Loucy (cell line): Measurements from ENCODE around the gene FAM135A.
A peak's percentile ranks its signal among the peaks of the same experiment; 100 is the strongest.

Experiments
- H2AFZ ChIP-seq: fragments of 200-600 bp; sonication (generic); 2 replicates; pipeline ENCODE4 v1.6.0; 2016; ENCODE audit warnings: antibody characterized with exemption, mild to moderate bottlenecking, low read length, moderate library complexity
- H3F3A ChIP-seq: fragments of 200-600 bp; 2 replicates; pipeline ENCODE4 v1.6.0; 2016; ENCODE audit warnings: antibody characterized with exemption, low read depth, mild to moderate bottlenecking
- H3K27me3 ChIP-seq: fragments of 200-600 bp; sonication (generic); 2 replicates; pipeline ENCODE4 v1.6.1; 2014; ENCODE audit warnings: low read length, mild to moderate bottlenecking; ENCODE audit not compliant: insufficient read depth, poor library complexity, severe bottlenecking
- H3K36me3 ChIP-seq: fragments of 200-600 bp; sonication (generic); 2 replicates; pipeline ENCODE4 v1.6.1; 2016; ENCODE audit warnings: low read length; ENCODE audit not compliant: insufficient read depth
- H3K4me1 ChIP-seq: fragments of 200-600 bp; sonication (generic); 2 replicates; pipeline ENCODE4 v1.5.1; 2014; ENCODE audit warnings: low read length, mild to moderate bottlenecking; ENCODE audit not compliant: insufficient read depth, poor library complexity, severe bottlenecking
- H3K4me2 ChIP-seq: fragments of 200-600 bp; sonication (generic); 2 replicates; pipeline ENCODE4 v1.6.0; 2014; ENCODE audit warnings: antibody characterized with exemption, low read length, low read depth, mild to moderate bottlenecking; ENCODE audit not compliant: poor library complexity, severe bottlenecking
- H3K4me3 ChIP-seq: fragments of 200-600 bp; sonication (generic); 2 replicates; pipeline ENCODE4 v1.5.1; 2014; ENCODE audit warnings: low read length, mild to moderate bottlenecking, mixed read lengths; ENCODE audit not compliant: poor library complexity, severe bottlenecking
- H3K79me2 ChIP-seq: fragments of 200-600 bp; sonication (generic); 2 replicates; pipeline ENCODE4 v1.6.1; 2014; ENCODE audit warnings: low read length; ENCODE audit not compliant: insufficient read depth
- H3K9ac ChIP-seq: fragments of 200-600 bp; sonication (generic); 2 replicates; pipeline ENCODE4 v1.6.0; 2014; ENCODE audit warnings: mild to moderate bottlenecking, low read depth, low read length, moderate library complexity; ENCODE audit not compliant: poor library complexity, severe bottlenecking
- H3K9me2 ChIP-seq: fragments of 200-600 bp; sonication (generic); replicated peaks from 2 replicates; pipeline ENCODE4 v1.6.1; 2016; ENCODE audit warnings: low read depth, low read length, mixed read lengths
- H3K9me3 ChIP-seq: fragments of 200-600 bp; sonication (generic); 2 replicates; pipeline ENCODE4 v1.6.1; 2014; ENCODE audit warnings: mild to moderate bottlenecking, antibody characterized with exemption, low read length, low read depth; ENCODE audit not compliant: insufficient read depth
- H4K20me1 ChIP-seq: fragments of 200-600 bp; sonication (generic); 2 replicates; pipeline ENCODE4 v1.6.0; 2014; ENCODE audit warnings: antibody characterized with exemption, low read length, mild to moderate bottlenecking; ENCODE audit not compliant: insufficient read depth, poor library complexity, severe bottlenecking
- CTCF ChIP-seq: fragments of 200-600 bp; sonication (generic); conservative IDR thresholded peaks from 2 replicates; pipeline ENCODE4 v1.5.1; 2014; ENCODE audit warnings: mild to moderate bottlenecking, antibody characterized with exemption, low read length
- EZH2phosphoT487 ChIP-seq: fragments of 200-600 bp; IDR thresholded peaks from 2 replicates; pipeline ENCODE4 v1.6.1; 2018; ENCODE audit warnings: antibody characterized with exemption, mild to moderate bottlenecking, moderate library complexity, borderline replicate concordance

FAM135A gene

DNA sequence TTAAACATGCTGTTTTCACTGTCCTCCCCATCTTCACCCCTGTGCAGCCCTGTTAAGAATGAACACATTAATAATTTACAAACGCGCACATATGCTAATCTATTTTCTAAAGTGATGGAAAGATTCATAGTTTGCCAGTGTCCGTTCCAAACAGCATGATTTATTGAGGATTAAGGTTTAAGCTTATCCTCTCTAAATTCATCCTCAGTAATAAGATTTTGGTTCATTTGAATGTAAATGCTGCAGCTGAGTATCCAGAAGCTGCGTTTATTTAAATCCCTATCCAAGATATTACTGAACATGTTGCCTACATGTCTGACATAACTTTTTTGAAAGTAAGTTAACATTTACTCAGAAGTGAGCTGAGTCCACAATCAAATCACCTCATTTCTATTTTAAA is 42.8 kb upstream of the FAM135A start:
- H3K9me3 ChIP-seq: no peaks in the 10 kb centered on the region
- TF ChIP-seq CTCF: no peak
- no peak for TF ChIP-seq EZH2phosphoT487
- no peak overlapping the region for H2AFZ ChIP-seq
- no peaks in the 10 kb centered on the region for H3K36me3 ChIP-seq
- no peaks in the 10 kb centered on the region for H3F3A ChIP-seq
- H3K4me3 ChIP-seq: no peak overlapping the region
- no peak overlapping the region for H3K4me2 ChIP-seq
- H3K9ac ChIP-seq: no peak overlapping the region
- no peaks in the 10 kb centered on the region for H4K20me1 ChIP-seq
- no peaks in the 10 kb centered on the region for H3K27me3 ChIP-seq
- no peaks in the 10 kb centered on the region for H3K79me2 ChIP-seq
- H3K9me2 ChIP-seq: no peaks in the 10 kb centered on the region
- H3K4me1 ChIP-seq: no peaks in the 10 kb centered on the region

DNA sequence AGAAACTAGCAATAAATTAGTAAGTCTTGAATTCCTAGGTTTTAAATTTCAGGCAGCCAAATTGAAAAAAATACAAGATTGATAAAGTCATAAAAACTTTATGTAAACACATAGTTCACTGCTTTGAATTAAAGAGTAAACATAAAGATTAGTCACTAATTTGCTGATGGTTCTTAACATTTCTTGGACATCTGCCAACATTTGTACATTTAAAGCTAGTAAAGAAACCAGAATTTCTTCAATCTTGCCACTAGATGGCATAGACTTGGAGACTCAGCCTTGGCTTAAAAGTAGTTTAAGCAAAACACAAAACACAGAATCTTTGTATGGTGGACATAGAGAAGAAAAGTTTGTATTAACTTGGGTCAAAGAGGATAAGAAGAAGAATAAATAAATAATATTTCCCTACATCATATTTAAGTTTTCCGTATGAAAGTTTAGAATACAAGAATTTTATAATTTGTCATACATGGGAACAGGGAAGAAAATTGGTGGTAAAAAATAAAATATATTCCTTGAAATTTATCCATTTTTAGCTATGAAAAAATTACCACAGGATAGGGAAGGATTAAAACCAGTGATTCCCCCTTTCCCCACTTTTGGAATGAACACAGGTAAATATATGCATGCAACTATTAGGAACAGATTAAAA is 41.7 kb upstream of the FAM135A start:
- Histone ChIP-seq H2AFZ (no peak overlapping the region), H3K36me3 (no peaks in the 10 kb centered on the region), H3K4me2 (no peak overlapping the region), H3F3A (no peaks in the 10 kb centered on the region), H4K20me1 (no peaks in the 10 kb centered on the region), H3K4me3 (no peak overlapping the region), H3K27me3 (no peaks in the 10 kb centered on the region), H3K9me2 (no peaks in the 10 kb centered on the region), H3K79me2 (no peaks in the 10 kb centered on the region), H3K9ac (no peak overlapping the region), H3K4me1 (no peaks in the 10 kb centered on the region), H3K9me3 (no peaks in the 10 kb centered on the region)
- TF ChIP-seq CTCF (peak; percentile 84), EZH2phosphoT487 (no peak)

GRCh38 chr6:70375166-70375565 is 38.1 kb upstream of the FAM135A start:
- Histone ChIP-seq H2AFZ (no peak overlapping the region), H3K9me2 (no peaks in the 10 kb centered on the region), H4K20me1 (no peaks in the 10 kb centered on the region), H3K27me3 (no peaks in the 10 kb centered on the region), H3F3A (no peaks in the 10 kb centered on the region), H3K79me2 (no peaks in the 10 kb centered on the region), H3K9ac (no peak overlapping the region), H3K9me3 (no peaks in the 10 kb centered on the region), H3K36me3 (no peaks in the 10 kb centered on the region), H3K4me2 (no peak overlapping the region), H3K4me1 (no peaks in the 10 kb centered on the region), H3K4me3 (no peak overlapping the region)
- TF ChIP-seq CTCF: no peak
- no peak for TF ChIP-seq EZH2phosphoT487
